ENCODE measurements around the gene SNAP47. TPM values are rescaled to one million over a fixed set of nuclear protein-coding genes. Genes with fewer than 3 reads are reported as not detected.

The SNAP47 gene
- polyA plus RNA-seq, 2 of the 4 experiments (the other 2 are of a cell fraction), result 29.6 to 39.5 TPM

GRCh38 chr1:227775841-227776240, 40.6 kb downstream of the SNAP47 start (continued):
- TF ChIP-seq MYC (IDR thresholded peaks at IDR 0.05; ENCODE audit: borderline replicate concordance, low read length) (no peak), FOSB (CRISPR knock-in tag; IDR thresholded peaks at IDR 0.05) (no peak), ZFP36 (IDR thresholded peaks at IDR 0.05; ENCODE audit: borderline replicate concordance, partially characterized antibody) (no peak), TFCP2L1 (CRISPR knock-in tag; IDR thresholded peaks at IDR 0.05) (no peak), USF2 (IDR thresholded peaks at IDR 0.05) (no peak)

- POLR2A ChIA-PET, result no interaction called here
- 88% methylated on average over 7 of the region's 7 CpGs for WGBS (ENCODE audit: missing lambda C conversion rate)
- Histone ChIP-seq H3K4me3 (no peak overlapping the region), H3K4me1 (no peaks in the 10 kb centered on the region), H3K9me3 (no peaks in the 10 kb centered on the region), H3K4me2 (no peak overlapping the region), H3K27ac (no peak overlapping the region)
- CTCF ChIA-PET, result interaction anchor here (1.3 to 2.1 kb wide), 4 partner anchors 10 to 18 kb away, joined by 3 to 9 read pairs (median 6); no protein-coding TSS in a partner anchor
- TF ChIP-seq USF2 (IDR thresholded peaks at IDR 0.05), result no peak
- no peak for TF ChIP-seq KDM5A (IDR thresholded peaks at IDR 0.05)
- TF ChIP-seq JUN (IDR thresholded peaks at IDR 0.05), result no peak
- TF ChIP-seq HOXA7 (CRISPR knock-in tag; IDR thresholded peaks at IDR 0.05), result no peak
- TF ChIP-seq NR3C1 (IDR thresholded peaks at IDR 0.05), result no peak
- no peak for TF ChIP-seq FOSL2 (IDR thresholded peaks at IDR 0.05)
- TF ChIP-seq FOSL2 (CRISPR knock-in tag; IDR thresholded peaks at IDR 0.05), result no peak
- FAIRE-seq (no peak), ATAC-seq (no peak), DNase-seq (ENCODE audit: low read depth in 1 of 2, low spot score in 1 of 2) (no peak)
Measured at GRCh38 chr1:227776331-227776771, 41.1 kb downstream of the SNAP47 start.

- H3K4me2 ChIP-seq, result no peak overlapping the region
- no peak for ATAC-seq
- DNase-seq (ENCODE audit: low read depth in 1 of 2, low spot score in 1 of 2), result no peak
- WGBS (ENCODE audit: missing lambda C conversion rate), result 84% methylated on average over 11 of the region's 11 CpGs
- POLR2A ChIA-PET, result no interaction called here
- FAIRE-seq, result no peak
- H3K9me3 ChIP-seq, result no peaks in the 10 kb centered on the region
- H3K27ac ChIP-seq, result no peak overlapping the region
- no peaks in the 10 kb centered on the region for H3K4me1 ChIP-seq
- TF ChIP-seq TP53 (CRISPR knock-in tag; IDR thresholded peaks at IDR 0.05) (no peak), JUN (IDR thresholded peaks at IDR 0.05) (no peak), CHD2 (IDR thresholded peaks at IDR 0.05; ENCODE audit: low read length, partially characterized antibody) (no peak), EHMT2 (IDR thresholded peaks at IDR 0.05; ENCODE audit: low read depth) (no peak)
- CTCF ChIA-PET, result no interaction called here
- no peak overlapping the region for H3K4me3 ChIP-seq
Measured at GRCh38 chr1:227777156-227777555, 41.9 kb downstream of the SNAP47 start.

GRCh38 chr1:227777646-227778045, 42.4 kb downstream of the SNAP47 start:
- Histone ChIP-seq H3K27ac (no peak overlapping the region), H3K4me1 (no peaks in the 10 kb centered on the region), H3K4me3 (no peak overlapping the region), H3K4me2 (no peak overlapping the region), H3K9me3 (no peaks in the 10 kb centered on the region)
- ATAC-seq, result no peak
- ChIA-PET POLR2A (no interaction called here), CTCF (interaction anchor here (1.0 kb wide), 1 partner anchor 15 kb away, joined by 7 read pairs; no protein-coding TSS in a partner anchor)
- WGBS (ENCODE audit: missing lambda C conversion rate), result 91% methylated on average over 1 of the region's 4 CpGs
- FAIRE-seq, result no peak
- no peak for DNase-seq (ENCODE audit: low read depth in 1 of 2, low spot score in 1 of 2)
- TF ChIP-seq FOSB (CRISPR knock-in tag; IDR thresholded peaks at IDR 0.05), result no peak
- no peak for TF ChIP-seq ZFP36 (IDR thresholded peaks at IDR 0.05; ENCODE audit: borderline replicate concordance, partially characterized antibody)
- TF ChIP-seq CHD4 (IDR thresholded peaks at IDR 0.05; ENCODE audit: borderline replicate concordance), result no peak
- TF ChIP-seq HMGXB4 (CRISPR knock-in tag; IDR thresholded peaks at IDR 0.05; ENCODE audit: borderline replicate concordance), result no peak
- TF ChIP-seq BHLHE40 (IDR thresholded peaks at IDR 0.05; ENCODE audit: low read depth, low read length), result no peak
- no peak for TF ChIP-seq NPAS2 (CRISPR knock-in tag; IDR thresholded peaks at IDR 0.05; ENCODE audit: borderline replicate concordance)
- no peak for TF ChIP-seq POLR2A (IDR thresholded peaks at IDR 0.05; ENCODE audit: low read length)
- no peak for TF ChIP-seq PBX3 (IDR thresholded peaks at IDR 0.05)
- no peak for TF ChIP-seq HES2 (IDR thresholded peaks at IDR 0.05)
- no peak for TF ChIP-seq EP300 (IDR thresholded peaks at IDR 0.05)
- TF ChIP-seq ATOH8 (CRISPR knock-in tag; IDR thresholded peaks at IDR 0.05; ENCODE audit: low read depth), result no peak
- TF ChIP-seq SMC3 (IDR thresholded peaks at IDR 0.05), result no peak
